K562 (cell line): ENCODE results near the gene MBOAT1. TPM values are rescaled to one million over a fixed set of nuclear protein-coding genes. Genes with fewer than 3 reads are reported as not detected.

Source experiments
- ATAC-seq: fragments of 200-7000 bp; cut with Tn5 transposase; 3 replicates; pipeline ENCODE4 v1.9.1; 2020; ENCODE audit warnings: moderate library complexity
- BruUV-seq: library from RNA; stranded (reverse); fragments of 400-500 nt; replicated peaks from 2 replicates; lab custom pipeline; 2021; lab: Mats Ljungman, UMichigan
- CTCF ChIA-PET: fragments of 300-600 bp; formaldehyde crosslinking; extraction: SDS; loops from one replicate; lab custom pipeline; 2021; ENCODE audit warnings: low intra/inter-chr PET ratio; lab: Yijun Ruan, JAX
- POLR2A ChIA-PET: fragments of 300-600, 350-650 bp; sonication (Branson Sonifier 250); formaldehyde crosslinking; extraction: SDS; loops from one replicate; lab custom pipeline; 2021; ENCODE audit warnings: antibody characterized with exemption, inconsistent platforms; lab: Yijun Ruan, JAX
- DNase-seq, 4 experiments: peaks; one replicate each; pipeline versions ENCODE4 v3.0.0 to v3.0.0-alpha.2; 2011 to 2018; ENCODE audit warnings: low spot score in 3 of 4, mixed read lengths in 3 of 4; ENCODE audit errors: extremely low read depth in 1 of 4
- FAIRE-seq: peaks from 2 replicates; lab custom pipeline; 2011; peaks lifted over from hg19 to GRCh38; lab: Jason Lieb, UNC
- H2AFZ ChIP-seq: 2 replicates; pipeline ENCODE4 v1.6.0; 2011; ENCODE audit warnings: low read depth, low read length, control low read depth, inconsistent platforms
- H3K27ac ChIP-seq: fragments of 200-600 bp; 3 replicates; pipeline ENCODE4 v1.8.0; 2011; ENCODE audit warnings: low read depth, mild to moderate bottlenecking, control low read depth, inconsistent platforms, low read length, moderate library complexity, mixed read lengths; ENCODE audit errors: extremely low read depth
- H3K27me3 ChIP-seq, 2 experiments: fragments of 300-600 bp in 1 of 2; 2 replicates in 1 of 2; 3 replicates in 1 of 2; pipeline versions ENCODE4 v1.6.0 to v1.8.0; 2011; ENCODE audit warnings: inconsistent platforms in 2 of 2, low read length in 2 of 2, mild to moderate bottlenecking in 1 of 2, mixed read lengths in 1 of 2, moderate library complexity in 1 of 2; ENCODE audit not compliant: control insufficient read depth in 2 of 2, insufficient read depth in 2 of 2
- H3K36me3 ChIP-seq: fragments of 300-600 bp; 3 replicates; pipeline ENCODE4 v1.8.0; 2011; ENCODE audit warnings: mild to moderate bottlenecking, low read length, inconsistent platforms; ENCODE audit not compliant: control insufficient read depth, insufficient read depth
- H3K4me1 ChIP-seq, 2 experiments: fragments of 200-600 bp in 1 of 2; replicated peaks in 1 of 2; 2 replicates in 1 of 2; 3 replicates in 1 of 2; pipeline versions ENCODE4 v1.5.1 to v1.8.0; 2011; ENCODE audit warnings: inconsistent platforms in 2 of 2, low read length in 2 of 2, mild to moderate bottlenecking in 1 of 2, mixed read lengths in 1 of 2, moderate library complexity in 1 of 2; ENCODE audit not compliant: control insufficient read depth in 2 of 2, insufficient read depth in 2 of 2
- H3K4me2 ChIP-seq: 2 replicates; pipeline ENCODE4 v1.6.1; 2011; ENCODE audit warnings: low read length, control low read depth, inconsistent platforms, mixed read lengths; ENCODE audit not compliant: insufficient read depth
- H3K4me3 ChIP-seq: fragments of 200-600 bp; sonication (generic), shearing (Covaris generic); 2 replicates; pipeline ENCODE4 v1.5.1; 2016; ENCODE audit warnings: control low read depth, inconsistent platforms
- H3K79me2 ChIP-seq: fragments of 200-600 bp; 3 replicates; pipeline ENCODE4 v1.8.0; 2011; ENCODE audit warnings: low read length, inconsistent platforms; ENCODE audit not compliant: control insufficient read depth, insufficient read depth
- H3K9ac ChIP-seq, 2 experiments: 2 replicates each; pipeline versions ENCODE4 v1.6.0 to v1.6.1; 2011; ENCODE audit warnings: low read depth in 2 of 2, low read length in 2 of 2, control low read depth in 1 of 2, inconsistent platforms in 1 of 2, mild to moderate bottlenecking in 1 of 2, mixed read lengths in 1 of 2; ENCODE audit not compliant: insufficient read depth in 1 of 2
- H3K9me1 ChIP-seq: one replicate; pipeline ENCODE4 v1.6.0; 2011; ENCODE audit warnings: inconsistent platforms, mild to moderate bottlenecking, low read length, moderate library complexity; ENCODE audit not compliant: control insufficient read depth, insufficient read depth
- H3K9me3 ChIP-seq: replicated peaks from 2 replicates; pipeline ENCODE4 v1.5.1; 2011; ENCODE audit warnings: low read depth, low read length, inconsistent platforms; ENCODE audit not compliant: control insufficient read depth, insufficient read depth
- H4K20me1 ChIP-seq: replicated peaks from 2 replicates; pipeline ENCODE4 v1.6.1; 2011; ENCODE audit warnings: low read length, inconsistent platforms, mixed read lengths; ENCODE audit not compliant: control insufficient read depth, insufficient read depth
- CBFA2T2 ChIP-seq: fragments of 450-650 bp; conservative IDR thresholded peaks from 2 replicates; pipeline ENCODE4 v1.6.1; 2017; ENCODE audit warnings: mild to moderate bottlenecking
- ELF4 ChIP-seq: fragments of 450-650 bp; formaldehyde crosslinking; IDR thresholded peaks from 2 replicates; pipeline ENCODE4 v1.4.0; 2022; ENCODE audit warnings: missing genetic modification characterization
- MCM5 ChIP-seq: fragments of 450-650 bp; IDR thresholded peaks from 2 replicates; pipeline ENCODE4 v1.6.1; 2016; ENCODE audit warnings: low read depth
- RB1 ChIP-seq: fragments of 450-650 bp; IDR thresholded peaks from 2 replicates; pipeline ENCODE4 v1.6.1; 2017; ENCODE audit warnings: low read depth, mild to moderate bottlenecking
- ZNF174 ChIP-seq: fragments of 250-450 bp; sonication (Bioruptor Pico); IDR thresholded peaks from 2 replicates; pipeline ENCODE4 v1.4.0; 2020; ENCODE audit warnings: mild to moderate bottlenecking
- ZNF436 ChIP-seq: fragments of 250-450, 450-650 bp; sonication (Bioruptor Pico); formaldehyde crosslinking; IDR thresholded peaks from 2 replicates; pipeline ENCODE4 v1.7.0; 2020; ENCODE audit warnings: mild to moderate bottlenecking
- WGBS: fragments of 100-300 bp; shearing (Covaris generic); methylation state at CpG from one replicate; pipeline ENCODE4 v1.1.6; 2016; ENCODE audit warnings: low coverage, mixed read lengths; ENCODE audit not compliant: insufficient coverage; ENCODE audit errors: missing lambda C conversion rate; 5-methylcytosine and 5-hydroxymethylcytosine counted together
- in situ Hi-C: fragments of 300-500 bp; cut with MboI; formaldehyde crosslinking; loops from 4 replicates; pipeline ENCODE4 v1.15.0; 2018; ENCODE audit warnings: inconsistent platforms, mixed read lengths
- intact Hi-C: fragments of 100-400 bp; cut with micrococcal nuclease; formaldehyde crosslinking; loops from 2 replicates; pipeline ENCODE4 v1.14.2; 2022
- polyA plus RNA-seq, 8 experiments: library from polyadenylated mRNA; depleted of rRNA in 4 of 8; stranded (reverse) in 5 of 8; unstranded in 3 of 8; fragments of >200 nt; fragmentation: Nextera tagmentation in 2 of 8; fragmentation: Illumina TruSeq in 1 of 8; extraction: Ambion mirVana in 2 of 8; extraction: Trizol in 1 of 8; gene quantifications; 2 replicates each; pipeline versions ENCODE4 v1.2.1 to v1.2.3, GENCODE V29; 2011 to 2014; ENCODE audit warnings: inconsistent platforms in 1 of 8, missing spikeins in 1 of 8
- total RNA-seq, 7 experiments: library from RNA; depleted of rRNA in 6 of 7; stranded (reverse); fragments of >200 nt in 6 of 7; fragmentation: Illumina TruSeq in 2 of 7; extraction: Trizol in 2 of 7; gene quantifications; 2 replicates each; pipeline versions ENCODE4 v1.2.1 to v1.2.3, GENCODE V29; 2011 to 2021; ENCODE audit warnings: low replicate concordance in 1 of 7
- TF ChIP-seq, protein P1 (sequence below): fragments of 450-650 bp; conservative IDR thresholded peaks from 2 replicates; pipeline ENCODE4 v1.6.1; 2016; ENCODE audit warnings: missing genetic modification characterization, low read depth, mild to moderate bottlenecking, control low read depth, missing compliant biosample characterization

MBOAT1 gene
- total and polyA plus RNA-seq, 9 of the 15 experiments (the other 6 are each of a cell fraction or from before 2014, with no cell fraction given), result 0.13 to 16.5 (median 10.3) TPM

DNA sequence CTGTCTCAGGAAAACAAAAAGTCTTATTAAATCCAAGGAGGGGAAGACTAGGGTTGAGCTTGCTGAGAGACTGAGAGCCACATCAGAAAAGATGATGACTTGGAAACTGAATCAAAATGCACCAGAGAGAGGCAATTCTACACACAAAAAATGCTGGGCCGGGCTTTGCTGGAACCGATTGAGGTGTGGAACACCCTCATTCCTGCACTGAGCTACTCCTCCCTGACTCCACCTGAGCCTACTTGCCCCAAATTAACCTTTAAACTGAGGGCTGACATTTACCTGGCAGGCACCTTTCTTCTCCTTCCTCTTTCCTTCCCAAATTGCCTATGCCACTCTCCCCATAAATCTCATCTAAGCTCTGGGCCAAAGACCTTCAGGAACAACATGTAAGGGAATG, 40.8 kb upstream of the MBOAT1 start:
- Histone ChIP-seq H3K27ac (no peak overlapping the region), H4K20me1 (no peaks in the 10 kb centered on the region), H3K9me1 (no peaks in the 10 kb centered on the region), H3K4me1 (no peaks in the 10 kb centered on the region), H3K79me2 (no peaks in the 10 kb centered on the region), H3K9me3 (no peaks in the 10 kb centered on the region), H3K4me2 (no peak overlapping the region), H3K9ac (no peak overlapping the region), H3K4me3 (no peak overlapping the region), H3K27me3 (peaks cover 0 to 9% of the 10 kb centered on the region in 2 experiments; a peak in 2 of 5 replicates), H3K36me3 (no peaks in the 10 kb centered on the region), H2AFZ (no peak overlapping the region)
- BruUV-seq, result no TSS peak
- intact Hi-C loops (no loop called here), in situ Hi-C loops (no loop called here)
- CTCF ChIA-PET, result no interaction called here
- FAIRE-seq (no peak), ATAC-seq (no peak), DNase-seq (no peak)
- POLR2A ChIA-PET, result interaction anchor here (0.7 to 0.9 kb wide), 2 partner anchors 10 to 150 kb away, joined by 3 to 5 read pairs; no protein-coding TSS in a partner anchor
- TF ChIP-seq RB1, result no peak
- no peak for TF ChIP-seq CBFA2T2
- TF ChIP-seq, protein P1, sequence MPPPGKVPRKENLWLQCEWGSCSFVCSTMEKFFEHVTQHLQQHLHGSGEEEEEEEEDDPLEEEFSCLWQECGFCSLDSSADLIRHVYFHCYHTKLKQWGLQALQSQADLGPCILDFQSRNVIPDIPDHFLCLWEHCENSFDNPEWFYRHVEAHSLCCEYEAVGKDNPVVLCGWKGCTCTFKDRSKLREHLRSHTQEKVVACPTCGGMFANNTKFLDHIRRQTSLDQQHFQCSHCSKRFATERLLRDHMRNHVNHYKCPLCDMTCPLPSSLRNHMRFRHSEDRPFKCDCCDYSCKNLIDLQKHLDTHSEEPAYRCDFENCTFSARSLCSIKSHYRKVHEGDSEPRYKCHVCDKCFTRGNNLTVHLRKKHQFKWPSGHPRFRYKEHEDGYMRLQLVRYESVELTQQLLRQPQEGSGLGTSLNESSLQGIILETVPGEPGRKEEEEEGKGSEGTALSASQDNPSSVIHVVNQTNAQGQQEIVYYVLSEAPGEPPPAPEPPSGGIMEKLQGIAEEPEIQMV, result no peak
- TF ChIP-seq ELF4, result no peak
- no peak for TF ChIP-seq ZNF174 (CRISPR knock-in tag)
- TF ChIP-seq ZNF436, result no peak
- no peak for TF ChIP-seq MCM5
- 25% methylated on average over 2 of the region's 2 CpGs for WGBS
